Dendritic cell treated with granulocyte-macrophage colony-stimulating factor and Interleukin-4, amounts not matched to agents 40 ng/mL and 50 ng/mL, for 4 days (primary cell): ENCODE measurements around the gene PPIH.
"Not testable (repeated sequence)": the region's sequence is repeated elsewhere in the genome, so short reads cannot be mapped to it uniquely, and the experiment has no call there.

ENCODE experiments used
- H3K27ac Mint-ChIP-seq: one replicate; pipeline ENCODE4 v1.8.0; 2022; ENCODE audit warnings: mild to moderate bottlenecking, mixed read lengths
- H3K27me3 Mint-ChIP-seq: one replicate; pipeline ENCODE4 v1.8.0; 2022; ENCODE audit warnings: mild to moderate bottlenecking, mixed read lengths
- H3K36me3 Mint-ChIP-seq: one replicate; pipeline ENCODE4 v1.8.0; 2022; ENCODE audit warnings: low read depth, mixed read lengths
- H3K4me1 Mint-ChIP-seq: one replicate; pipeline ENCODE4 v1.8.0; 2022; ENCODE audit warnings: low read depth, mixed read lengths
- H3K4me3 Mint-ChIP-seq: one replicate; pipeline ENCODE4 v1.8.0; 2022; ENCODE audit warnings: mild to moderate bottlenecking, moderate library complexity, mixed read lengths
- H3K9me3 Mint-ChIP-seq: one replicate; pipeline ENCODE4 v1.8.0; 2022; ENCODE audit warnings: mixed read lengths
- intact Hi-C: fragments of 100-400 bp; cut with micrococcal nuclease; formaldehyde crosslinking; loops from one replicate; pipeline ENCODE4 v1.15.0; 2022

Gene PPIH

GRCh38 chr1:42674682-42675081 is 16.5 kb downstream of the PPIH start:
- Mint-ChIP-seq H3K9me3 (no peaks in the 10 kb centered on the region), H3K4me3 (no peak overlapping the region), H3K4me1 (peaks cover 5% of the 10 kb centered on the region), H3K36me3 (peaks cover 51% of the 10 kb centered on the region), H3K27ac (no peak overlapping the region), H3K27me3 (no peaks in the 10 kb centered on the region)
- intact Hi-C loops = no loop called here

- no peak overlapping the region for H3K4me3 Mint-ChIP-seq
- no peak overlapping the region for H3K27ac Mint-ChIP-seq
- H3K36me3 Mint-ChIP-seq = peaks cover 44% of the 10 kb centered on the region
- peaks cover 13% of the 10 kb centered on the region for H3K4me1 Mint-ChIP-seq
- no peaks in the 10 kb centered on the region for H3K27me3 Mint-ChIP-seq
- H3K9me3 Mint-ChIP-seq = no peaks in the 10 kb centered on the region
- intact Hi-C loops = no loop called here
Observed at GRCh38 chr1:42675467-42675866, 17.2 kb downstream of the PPIH start.

- intact Hi-C loops = no loop called here
- Mint-ChIP-seq H3K9me3 (no peaks in the 10 kb centered on the region), H3K27ac (no peak overlapping the region), H3K4me3 (no peak overlapping the region), H3K36me3 (peaks cover 42% of the 10 kb centered on the region), H3K4me1 (peaks cover 23% of the 10 kb centered on the region), H3K27me3 (no peaks in the 10 kb centered on the region)
Observed at GRCh38 chr1:42676534-42677087, 18.4 kb downstream of the PPIH start.

- peaks cover 54% of the 10 kb centered on the region for H3K36me3 Mint-ChIP-seq
- no peak overlapping the region for H3K27ac Mint-ChIP-seq
Observed at GRCh38 chr1:42679364-42679983, 21.3 kb downstream of the PPIH start.

GRCh38 chr1:42680055-42680454 is 21.8 kb downstream of the PPIH start:
- H3K4me1 Mint-ChIP-seq = peaks cover 36% of the 10 kb centered on the region
- H3K36me3 Mint-ChIP-seq = peaks cover 54% of the 10 kb centered on the region
- intact Hi-C loops = loop anchor here (5.0 kb wide), 1 partner anchor 87 kb away; the partner anchor contains the start of genes C1orf50 and P3H1
- H3K4me3 Mint-ChIP-seq = no peak overlapping the region
- no peaks in the 10 kb centered on the region for H3K27me3 Mint-ChIP-seq
- H3K9me3 Mint-ChIP-seq = no peaks in the 10 kb centered on the region
- peak overlapping the region; percentile 94 for H3K27ac Mint-ChIP-seq

More at GRCh38 chr1:42679364-42679983, 21.3 kb downstream of the PPIH start:
- H3K27me3 Mint-ChIP-seq = no peaks in the 10 kb centered on the region
- no peaks in the 10 kb centered on the region for H3K9me3 Mint-ChIP-seq
- intact Hi-C loops = no loop called here
- H3K4me1 Mint-ChIP-seq = peaks cover 31% of the 10 kb centered on the region
- H3K4me3 Mint-ChIP-seq = no peak overlapping the region

GRCh38 chr1:42680921-42681683 is 22.9 kb downstream of the PPIH start:
- Mint-ChIP-seq H3K4me3 (peak overlapping the region; percentile 92), H3K36me3 (peaks cover 51% of the 10 kb centered on the region), H3K4me1 (peaks cover 43% of the 10 kb centered on the region), H3K27me3 (no peaks in the 10 kb centered on the region), H3K9me3 (no peaks in the 10 kb centered on the region), H3K27ac (peak overlapping the region; percentile 94)
- intact Hi-C loops = loop anchor here (5.0 kb wide), 1 partner anchor 86 kb away; the partner anchor contains the start of genes C1orf50 and P3H1

GRCh38 chr1:42681741-42682483 is 23.7 kb downstream of the PPIH start, which contains the start of gene YBX1:
Gene YBX1, plus strand, starts transcription at chr1:42682418. Its CDS starts 148 bp downstream, at chr1:42682566.
- Mint-ChIP-seq H3K4me3 (peak within 1 kb of the TSS; percentile 92), H3K27me3 (no peaks in the 10 kb centered on the region), H3K9me3 (no peaks in the 10 kb centered on the region), H3K4me1 (peaks cover 49% of the 10 kb centered on the region), H3K36me3 (peaks cover 46% of the 10 kb centered on the region), H3K27ac (peak within 1 kb of the TSS; percentile 94)
- intact Hi-C loops = loop anchor here (1.0 to 5.0 kb wide), 3 partner anchors 24 to 226 kb away; partner anchors contain the start of genes C1orf50, P3H1, PPCS and PPIH

GRCh38 chr1:42682484-42682738 is 24.2 kb downstream of the PPIH start:
- Mint-ChIP-seq H3K4me3 (peak overlapping the region; percentile 92), H3K27ac (peak overlapping the region; percentile 94), H3K36me3 (peaks cover 48% of the 10 kb centered on the region), H3K4me1 (peaks cover 54% of the 10 kb centered on the region)
- not testable (repeated sequence) for H3K9me3 Mint-ChIP-seq, H3K27me3 Mint-ChIP-seq
- intact Hi-C loops = loop anchor here (1.0 to 5.0 kb wide), 3 partner anchors 24 to 226 kb away; partner anchors contain the start of genes C1orf50, P3H1, PPCS and PPIH

- H3K36me3 Mint-ChIP-seq = peaks cover 53% of the 10 kb centered on the region
- H3K27me3 Mint-ChIP-seq = no peaks in the 10 kb centered on the region
- H3K4me3 Mint-ChIP-seq = peak overlapping the region; percentile 83
- intact Hi-C loops = loop anchor here (1.0 to 5.0 kb wide), 3 partner anchors 25 to 227 kb away; partner anchors contain the start of genes C1orf50, P3H1, PPCS and PPIH
- peak overlapping the region; percentile 94 for H3K27ac Mint-ChIP-seq
- peaks cover 60% of the 10 kb centered on the region for H3K4me1 Mint-ChIP-seq
- H3K9me3 Mint-ChIP-seq = no peaks in the 10 kb centered on the region
Observed at GRCh38 chr1:42682739-42683531, 24.7 kb downstream of the PPIH start.

GRCh38 chr1:42684139-42684538 is 25.9 kb downstream of the PPIH start:
- peak overlapping the region; percentile 83 for H3K4me3 Mint-ChIP-seq
- H3K36me3 Mint-ChIP-seq = peaks cover 59% of the 10 kb centered on the region
- no peaks in the 10 kb centered on the region for H3K27me3 Mint-ChIP-seq
- intact Hi-C loops = loop anchor here (5.0 kb wide), 1 partner anchor 83 kb away; the partner anchor contains the start of genes C1orf50 and P3H1
- no peak overlapping the region for H3K27ac Mint-ChIP-seq
- peaks cover 68% of the 10 kb centered on the region for H3K4me1 Mint-ChIP-seq
- no peaks in the 10 kb centered on the region for H3K9me3 Mint-ChIP-seq

GRCh38 chr1:42686418-42686817 is 28.2 kb downstream of the PPIH start:
- Mint-ChIP-seq H3K36me3 (peaks cover 62% of the 10 kb centered on the region), H3K4me1 (peaks cover 53% of the 10 kb centered on the region), H3K4me3 (no peak overlapping the region), H3K9me3 (no peaks in the 10 kb centered on the region), H3K27me3 (no peaks in the 10 kb centered on the region), H3K27ac (no peak overlapping the region)
- intact Hi-C loops = no loop called here

GRCh38 chr1:42689912-42690311 is 31.7 kb downstream of the PPIH start:
- intact Hi-C loops = no loop called here
- H3K27ac Mint-ChIP-seq = no peak overlapping the region
- H3K9me3 Mint-ChIP-seq = no peaks in the 10 kb centered on the region
- no peaks in the 10 kb centered on the region for H3K27me3 Mint-ChIP-seq
- peaks cover 49% of the 10 kb centered on the region for H3K4me1 Mint-ChIP-seq
- peaks cover 56% of the 10 kb centered on the region for H3K36me3 Mint-ChIP-seq
- H3K4me3 Mint-ChIP-seq = no peak overlapping the region
